Right ventricle myocardium superior (tissue), 1 donor: ENCODE measurements around the gene INPP4B. TPM values are rescaled to one million over a fixed set of nuclear protein-coding genes. Genes with fewer than 3 reads are reported as not detected.
A peak's percentile ranks its signal among the peaks of the same experiment; 100 is the strongest.

Experiments used
- ATAC-seq: fragments of 200-7000 bp; cut with Tn5 transposase; one replicate; pipeline ENCODE4 v1.9.1; 2020; ENCODE audit warnings: mild to moderate bottlenecking; ENCODE audit not compliant: poor library complexity
- DNase-seq: peaks from one replicate; pipeline ENCODE4 v3.0.0-alpha.2; 2020
- intact Hi-C: fragments of 100-400 bp; cut with DNase I; formaldehyde crosslinking; loops from one replicate; pipeline ENCODE4 v1.11.2; 2022
- total RNA-seq: library from RNA; stranded (reverse); fragmentation: NEBNext Ultra II Directional; extraction: Animal tissue kit (Norgen Biotek cat#: 25700); gene quantifications from one replicate; pipeline ENCODE4 v1.2.1, GENCODE V29; 2021
- donor health status: DM: no; HTN: yes; CAD: no; lungs with severe emphysema.

INPP4B gene
- total RNA-seq, 1 donor from 2014 or later = 10.7 TPM

DNA sequence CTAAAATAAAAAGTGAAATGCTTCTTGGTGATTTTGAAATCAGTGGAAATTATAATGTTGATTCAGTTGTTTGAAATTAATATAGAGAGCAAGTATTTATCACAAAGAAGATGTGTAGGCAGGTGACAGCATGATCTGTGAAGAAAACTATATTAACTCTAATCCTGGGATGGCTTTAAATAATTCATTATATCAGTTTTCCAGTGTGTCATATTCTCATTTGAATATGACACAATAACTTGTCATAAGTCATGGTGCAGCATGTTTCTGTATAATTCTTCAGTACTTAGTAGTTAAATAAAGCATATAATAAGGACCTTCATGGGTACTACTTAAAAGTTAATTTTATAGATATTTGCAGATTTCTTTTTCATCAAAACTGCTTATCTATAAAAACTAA lies 573.6 kb downstream of the INPP4B start:
- ATAC-seq (no peak), DNase-seq (no peak)
- intact Hi-C loops = no loop called here

DNA sequence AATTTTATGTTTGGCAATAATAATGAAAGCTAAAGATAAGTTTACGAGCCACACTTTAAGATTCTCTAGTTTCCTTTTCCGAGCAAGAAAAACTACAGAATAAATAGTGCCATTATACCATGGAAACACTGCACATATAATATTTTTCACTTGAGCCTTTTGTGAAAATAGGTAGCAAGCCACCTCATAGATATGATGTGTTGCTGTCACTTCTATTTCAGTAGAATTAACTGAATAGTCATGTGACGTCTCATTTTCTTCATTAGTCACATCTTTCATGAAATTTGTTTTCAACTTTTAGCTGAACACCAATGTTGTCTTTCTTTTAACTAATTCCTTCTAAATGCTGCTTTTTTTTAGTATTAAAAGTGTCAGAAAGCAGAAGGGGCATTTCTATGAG lies 574.3 kb downstream of the INPP4B start:
- intact Hi-C loops = no loop called here
- ATAC-seq = no peak

DNA sequence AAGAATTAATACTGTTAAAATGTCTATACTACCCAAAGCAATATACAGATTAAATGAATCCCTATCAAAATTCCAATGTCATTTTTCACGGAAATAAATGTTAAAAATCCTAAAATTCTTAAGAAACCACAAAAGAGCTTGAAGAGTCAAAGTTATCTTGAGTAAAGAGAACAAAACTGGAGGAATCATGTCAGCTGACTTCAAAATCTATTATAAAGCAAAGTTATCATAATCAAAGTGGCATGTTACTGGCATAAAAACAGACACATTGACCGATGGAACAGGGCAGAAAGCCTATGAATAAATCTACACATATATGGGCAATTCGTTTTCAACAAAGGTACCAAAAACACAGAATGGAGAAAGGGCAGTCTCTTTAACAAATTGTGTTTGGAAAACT lies 579.0 kb downstream of the INPP4B start:
- DNase-seq (no peak), ATAC-seq (no peak)
- intact Hi-C loops = no loop called here

More for the DNA sequence above, 574.3 kb downstream of the INPP4B start:
- DNase-seq = no peak

DNA sequence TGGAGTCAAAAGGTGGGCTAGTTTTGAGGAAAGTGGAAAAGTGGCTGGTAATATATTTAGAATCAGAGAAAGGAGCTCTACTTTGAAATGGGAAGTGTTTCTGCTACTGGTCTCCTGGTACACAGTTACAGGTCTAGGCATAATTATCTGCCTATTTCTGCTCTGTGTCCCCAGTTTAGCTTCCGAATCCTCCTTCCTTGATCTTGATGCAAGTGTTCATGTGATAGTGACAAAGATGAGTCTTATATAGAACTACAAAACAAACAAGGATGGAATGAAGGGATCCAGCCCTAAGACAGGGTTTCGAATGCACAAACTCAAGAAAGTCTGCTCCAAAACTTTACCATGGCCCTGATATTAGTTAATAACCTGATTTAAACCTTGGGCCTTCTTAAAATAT lies 580.2 kb downstream of the INPP4B start:
- DNase-seq (no peak), ATAC-seq (peak; percentile 30)
- intact Hi-C loops = no loop called here

DNA sequence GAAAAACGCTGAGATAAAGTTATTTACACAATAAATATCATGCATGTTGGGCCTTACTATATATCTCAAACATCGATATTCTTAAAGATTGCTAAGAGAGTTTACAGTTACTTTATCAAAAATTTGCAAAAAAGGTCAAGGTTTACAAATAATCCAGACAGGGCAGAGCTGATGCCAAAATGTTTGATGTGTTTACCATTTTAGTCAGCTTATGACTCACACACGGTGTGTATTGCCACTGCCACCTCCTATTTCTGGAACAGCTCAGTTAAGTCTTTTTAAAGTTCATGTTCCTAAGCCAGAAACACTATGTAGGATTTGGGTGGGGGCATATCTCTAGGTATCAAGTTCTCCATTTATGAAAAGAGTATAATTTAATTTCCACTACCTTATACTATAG lies 580.6 kb downstream of the INPP4B start:
- DNase-seq = no peak
- peak; percentile 87 for ATAC-seq
- intact Hi-C loops = no loop called here

DNA sequence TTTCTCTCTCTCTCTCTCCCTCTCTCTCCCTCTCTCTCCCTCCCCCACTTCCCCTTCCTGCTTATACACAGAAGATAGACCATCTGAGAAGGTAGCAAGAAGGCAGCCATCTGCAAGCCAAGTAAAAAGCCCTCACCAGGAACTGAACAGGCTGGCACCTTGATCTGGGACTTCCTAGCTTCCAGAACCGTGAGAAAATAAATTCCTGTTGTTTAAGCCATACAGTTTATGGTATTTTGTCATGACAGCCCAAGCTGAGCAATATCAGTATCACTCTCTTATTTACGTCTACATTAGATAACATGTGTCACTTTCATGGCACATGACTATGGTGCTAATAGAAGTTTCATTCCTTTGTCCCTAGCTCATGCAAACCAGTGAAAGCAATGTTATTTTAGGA lies 581.1 kb downstream of the INPP4B start:
- intact Hi-C loops = no loop called here
- DNase-seq (no peak), ATAC-seq (peak; percentile 84)

DNA sequence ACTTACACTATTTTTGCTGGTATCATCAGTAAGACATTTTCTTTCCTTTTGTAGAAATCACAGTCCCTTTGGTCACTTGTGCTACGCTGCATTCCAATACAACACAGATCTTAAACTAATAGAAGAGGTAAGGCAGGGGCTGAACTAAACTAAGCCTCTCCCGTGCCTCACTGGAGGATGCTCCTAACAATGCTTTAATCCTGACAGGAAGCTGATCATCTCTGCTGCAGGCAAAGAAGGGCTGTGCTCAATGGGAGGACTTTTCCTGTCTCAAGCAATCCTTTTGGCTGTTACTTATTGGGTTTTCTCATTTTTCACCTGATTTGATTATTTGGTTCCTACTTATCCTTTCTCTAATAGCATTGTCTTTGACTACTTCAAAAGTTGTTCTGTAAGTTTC lies 583.1 kb downstream of the INPP4B start:
- ATAC-seq = no peak

DNA sequence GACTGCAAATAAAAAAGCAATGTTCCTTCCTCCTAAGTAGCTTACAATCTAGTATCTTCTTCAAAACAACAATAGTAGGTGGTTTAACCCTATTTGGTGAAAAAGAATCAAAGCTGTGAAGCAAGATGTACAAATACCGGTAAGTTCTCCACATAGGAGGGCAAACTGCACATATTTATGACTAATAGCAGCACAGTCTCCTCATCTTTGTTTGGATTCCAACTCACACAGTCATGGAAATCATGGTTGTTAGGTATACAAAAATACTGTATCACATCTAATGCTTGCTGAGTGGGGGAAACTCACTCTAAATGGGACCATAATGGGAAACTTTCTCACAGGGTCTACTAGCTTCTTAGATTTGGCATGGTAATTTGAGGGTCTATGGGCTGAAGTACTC lies 597.2 kb downstream of the INPP4B start:
- no peak for ATAC-seq
- intact Hi-C loops = no loop called here

More for the DNA sequence above, 583.1 kb downstream of the INPP4B start:
- intact Hi-C loops = no loop called here
- DNase-seq = no peak

DNA sequence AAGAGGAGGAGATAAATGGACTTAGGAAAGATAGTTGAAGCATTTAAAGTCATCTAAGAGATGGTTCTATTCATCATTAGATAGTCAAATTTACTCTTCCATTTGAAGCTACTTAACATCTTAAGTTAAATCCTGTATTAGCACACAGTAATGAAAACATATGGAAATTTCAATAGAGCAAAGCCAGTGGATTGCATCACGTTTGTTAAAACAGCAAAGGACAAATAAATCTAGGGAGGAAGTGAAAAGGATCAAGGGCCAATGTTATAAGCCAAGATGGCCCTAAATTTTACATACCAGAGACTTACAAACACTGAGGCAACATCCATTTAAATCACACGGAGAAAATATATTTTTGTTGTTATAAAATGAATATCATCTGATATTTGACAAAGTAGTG lies 602.8 kb downstream of the INPP4B start:
- DNase-seq (no peak), ATAC-seq (no peak)
- intact Hi-C loops = no loop called here

More for the DNA sequence above, 597.2 kb downstream of the INPP4B start:
- no peak for DNase-seq

DNA sequence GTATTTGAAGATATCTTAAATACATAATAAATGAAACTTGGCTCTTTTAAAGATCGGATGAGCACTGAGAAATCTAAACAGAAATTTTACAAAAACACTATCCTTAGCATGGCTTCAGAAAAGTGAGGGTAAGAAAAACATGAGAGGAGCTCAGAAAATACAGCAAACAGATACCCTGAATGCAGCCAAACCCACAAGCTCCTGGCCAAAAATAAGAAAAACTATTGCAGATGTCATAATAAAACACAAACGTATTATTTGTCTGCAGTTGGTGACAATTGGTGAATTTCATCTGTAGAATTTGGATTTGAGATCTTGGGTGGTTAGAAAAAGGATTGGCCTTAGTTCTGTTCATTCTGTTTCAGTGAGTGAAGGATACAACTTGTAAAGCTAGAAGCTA lies 603.9 kb downstream of the INPP4B start:
- ATAC-seq = no peak
- intact Hi-C loops = no loop called here
- DNase-seq = no peak

DNA sequence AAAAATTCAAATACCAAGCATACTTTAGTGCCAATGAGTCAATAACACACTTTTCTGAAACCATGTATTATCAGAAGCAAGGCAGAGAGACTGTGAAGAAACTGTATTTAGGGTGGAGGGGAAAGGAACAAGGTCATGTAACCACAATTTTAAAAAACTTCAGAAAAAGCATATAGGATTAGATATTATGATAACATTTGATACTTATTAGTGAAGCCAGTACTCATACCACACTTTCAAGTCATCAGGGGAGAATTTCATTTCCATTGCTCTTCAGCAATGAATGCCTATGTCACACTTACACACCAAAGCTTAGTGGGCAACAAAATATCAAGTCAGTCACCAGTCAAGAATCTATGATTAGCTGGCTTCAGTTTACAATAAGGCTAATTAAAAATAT lies 607.5 kb downstream of the INPP4B start:
- intact Hi-C loops = no loop called here
- ATAC-seq (no peak), DNase-seq (no peak)

DNA sequence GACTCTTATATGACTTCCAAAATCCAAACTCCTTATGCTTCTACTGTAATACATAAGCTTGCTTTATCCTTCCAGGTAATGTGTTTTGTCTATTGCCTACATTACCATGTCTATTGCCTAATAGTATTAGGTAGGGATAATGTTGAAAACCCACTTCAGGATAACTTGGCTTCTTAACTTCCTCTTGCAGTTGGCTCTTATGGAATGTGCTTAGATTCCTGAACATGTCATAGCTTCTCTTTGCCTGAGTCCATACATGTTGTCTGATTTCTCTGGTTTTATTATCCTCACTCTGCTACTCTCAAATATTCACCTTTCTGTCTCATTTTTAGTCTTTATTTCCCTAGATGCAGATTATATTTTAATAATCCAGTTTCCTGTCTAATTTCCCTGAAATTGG lies 609.8 kb downstream of the INPP4B start:
- intact Hi-C loops = no loop called here
- no peak for ATAC-seq
- no peak for DNase-seq

DNA sequence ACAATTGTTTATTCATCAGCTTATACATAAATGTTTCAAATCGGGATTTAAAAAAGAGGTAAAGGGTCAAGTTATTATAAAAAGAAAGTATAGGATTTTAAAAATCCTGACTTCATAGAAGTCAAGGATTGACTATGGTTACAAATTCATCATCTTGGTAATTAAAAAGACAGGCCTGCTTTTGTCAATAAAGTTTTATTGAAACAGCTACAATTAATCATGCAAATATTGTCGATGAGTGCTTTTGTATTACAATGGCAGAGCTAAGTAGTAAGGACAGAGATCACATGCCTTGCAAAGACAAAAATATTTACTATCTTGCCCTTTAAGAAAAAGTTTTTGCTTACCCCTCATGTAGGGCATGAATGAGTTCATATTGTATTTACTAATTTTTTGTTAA lies 614.3 kb downstream of the INPP4B start:
- no peak for ATAC-seq
- intact Hi-C loops = no loop called here

DNA sequence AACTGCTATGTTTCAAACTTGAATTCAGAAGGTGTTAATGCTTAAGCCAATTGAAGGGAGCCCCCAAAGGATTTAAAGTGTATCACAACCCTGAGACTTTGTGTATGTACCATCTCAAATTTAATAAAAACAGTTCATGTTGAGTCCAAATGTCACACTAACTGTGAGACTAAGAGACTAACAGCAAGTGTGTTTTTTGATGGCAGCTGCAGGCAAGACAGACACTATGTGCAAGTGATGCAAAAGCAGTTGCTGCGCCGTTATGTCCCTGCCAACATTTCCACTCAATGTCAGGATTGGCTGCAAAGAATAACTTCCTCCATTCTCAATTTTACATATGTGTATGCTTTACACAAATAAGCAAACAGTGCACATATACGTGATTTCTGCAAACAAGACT lies 615.1 kb downstream of the INPP4B start:
- intact Hi-C loops = no loop called here
- DNase-seq (no peak), ATAC-seq (no peak)

More for the DNA sequence above, 614.3 kb downstream of the INPP4B start:
- no peak for DNase-seq

DNA sequence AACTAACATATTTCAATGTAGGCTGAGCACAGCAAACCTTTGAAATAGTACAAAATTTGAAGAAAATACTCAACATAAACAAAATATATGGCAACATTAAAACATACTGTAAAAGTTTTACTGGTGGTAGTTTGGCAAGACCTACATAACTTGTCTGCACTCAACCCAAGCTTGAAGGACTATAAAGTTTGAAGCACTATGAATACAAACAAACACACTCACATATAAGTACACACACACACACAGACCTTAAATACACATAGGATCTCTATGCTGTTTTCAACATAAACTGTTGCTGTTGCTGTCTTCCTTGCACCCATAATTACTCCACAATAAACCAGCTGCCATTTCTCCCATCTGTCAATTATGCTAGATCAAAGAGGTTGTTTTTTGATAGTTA lies 620.1 kb downstream of the INPP4B start:
- DNase-seq = no peak
- no peak for ATAC-seq
- intact Hi-C loops = no loop called here

DNA sequence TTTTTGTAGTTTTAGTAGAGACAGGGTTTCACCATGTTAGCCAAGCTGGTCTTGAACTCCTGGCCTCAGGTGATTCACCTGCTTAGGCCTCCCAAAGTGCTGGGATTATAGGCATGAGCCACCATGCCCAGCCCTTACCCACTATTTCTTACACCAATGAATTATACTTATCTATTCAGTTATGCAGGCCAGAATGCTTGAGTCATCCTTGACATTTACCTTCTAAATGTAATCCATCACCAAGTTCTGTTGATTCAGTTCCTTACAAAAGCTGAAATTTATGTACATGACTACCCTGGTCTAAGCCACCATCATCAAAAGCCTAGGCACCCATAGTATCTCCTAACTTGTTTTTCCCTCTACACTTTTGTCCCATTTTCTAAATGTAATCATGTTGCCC lies 624.0 kb downstream of the INPP4B start:
- intact Hi-C loops = no loop called here
- ATAC-seq (no peak), DNase-seq (no peak)

DNA sequence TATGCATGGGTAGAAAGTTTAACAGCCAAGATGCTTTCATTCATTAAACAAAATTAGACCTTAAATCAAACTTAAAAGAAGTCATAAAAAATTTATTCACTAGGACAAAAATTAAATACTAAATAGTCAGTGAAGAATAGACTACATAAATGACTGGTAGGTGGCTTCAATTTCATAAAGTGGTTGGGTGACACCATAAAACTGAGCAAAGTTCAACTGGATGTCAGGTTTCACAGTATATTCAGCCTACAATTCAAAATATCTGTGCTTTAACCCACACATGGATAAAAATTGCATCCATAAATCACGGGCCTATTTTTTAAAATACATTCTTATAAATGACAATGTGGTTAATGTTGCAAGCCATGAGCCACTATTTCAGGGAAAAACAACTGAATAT lies 627.4 kb downstream of the INPP4B start:
- ATAC-seq (no peak), DNase-seq (no peak)
- intact Hi-C loops = no loop called here

DNA sequence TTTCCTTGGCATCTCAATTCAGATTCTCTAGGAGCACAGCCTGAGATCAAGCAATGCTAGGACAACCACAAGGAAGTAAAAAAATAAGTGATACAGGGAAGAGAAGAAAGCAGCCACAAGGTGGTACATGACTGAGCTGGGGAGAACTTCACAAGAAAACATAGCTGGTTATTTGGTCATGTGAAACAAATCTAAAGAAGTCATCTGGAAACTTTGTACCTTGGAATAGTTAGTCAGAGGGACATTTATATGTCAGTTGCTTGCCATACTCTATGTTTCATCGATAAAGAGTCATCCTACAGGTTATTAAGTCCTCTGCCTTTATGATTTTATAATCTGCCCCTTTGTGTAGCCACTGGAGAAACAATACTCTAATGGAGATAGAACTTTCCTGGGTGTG lies 634.7 kb downstream of the INPP4B start:
- intact Hi-C loops = no loop called here
- ATAC-seq (no peak), DNase-seq (no peak)

DNA sequence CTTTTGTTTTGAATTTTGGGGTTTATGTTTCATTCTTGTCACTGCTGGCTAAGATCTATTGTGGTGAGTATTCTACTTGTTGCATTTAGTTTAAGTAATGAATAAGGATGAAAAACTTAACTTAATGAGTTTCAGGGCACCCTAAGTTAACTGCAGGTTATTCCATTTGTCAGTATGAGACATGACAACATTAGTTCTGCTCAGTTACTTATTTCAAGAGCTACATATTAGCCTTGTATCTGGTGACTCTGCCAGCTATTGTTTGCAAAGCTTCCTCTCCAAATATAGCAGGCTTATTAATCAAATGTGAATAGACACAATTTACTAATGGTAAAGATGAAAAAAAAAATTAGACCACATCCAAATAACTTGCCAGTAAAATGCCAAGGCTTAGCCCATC lies 642.6 kb downstream of the INPP4B start:
- no peak for ATAC-seq
- intact Hi-C loops = no loop called here
- no peak for DNase-seq

DNA sequence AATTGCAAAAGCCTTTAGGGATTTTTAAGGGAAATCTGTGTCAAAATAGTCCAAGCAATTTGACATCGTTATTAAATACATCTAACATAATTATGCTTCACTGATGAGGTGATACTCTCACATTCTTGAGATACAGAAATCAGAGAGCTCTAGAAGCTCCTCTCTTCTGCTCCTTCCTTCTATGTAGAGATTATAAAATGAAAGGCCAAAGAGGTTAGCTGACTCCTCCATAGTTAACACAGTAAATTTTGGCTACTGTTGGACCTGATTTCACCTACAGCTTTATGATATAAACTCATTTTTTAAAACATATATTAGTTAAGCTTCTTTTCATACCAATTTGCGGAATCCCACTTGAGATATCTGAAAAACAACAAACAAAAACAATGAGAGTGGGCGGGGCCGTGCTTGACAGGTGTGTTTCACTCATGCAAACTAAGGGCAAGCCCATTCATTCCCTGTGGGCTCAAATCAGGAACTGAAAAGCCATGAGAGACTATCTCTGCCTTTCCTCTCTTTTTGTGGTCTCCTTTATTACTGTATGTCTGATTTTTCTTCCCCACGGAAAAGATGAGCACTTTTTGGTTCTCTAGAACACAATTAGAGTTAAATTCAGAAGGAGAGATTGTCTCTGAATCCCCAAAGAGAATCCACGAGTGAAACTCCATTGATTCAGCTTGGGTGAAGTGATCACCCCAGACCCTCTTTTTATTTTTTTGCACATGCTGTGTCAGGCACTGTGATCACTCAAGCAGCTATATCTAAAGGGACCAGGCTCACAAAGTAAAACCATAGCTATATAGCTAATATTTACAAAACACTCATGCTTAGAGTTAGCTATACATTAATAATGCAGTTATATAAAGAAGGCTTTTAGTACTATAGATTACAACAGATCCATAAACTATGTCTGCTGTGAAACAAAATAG lies 643.4 kb downstream of the INPP4B start:
- ATAC-seq = no peak
- intact Hi-C loops = no loop called here

DNA sequence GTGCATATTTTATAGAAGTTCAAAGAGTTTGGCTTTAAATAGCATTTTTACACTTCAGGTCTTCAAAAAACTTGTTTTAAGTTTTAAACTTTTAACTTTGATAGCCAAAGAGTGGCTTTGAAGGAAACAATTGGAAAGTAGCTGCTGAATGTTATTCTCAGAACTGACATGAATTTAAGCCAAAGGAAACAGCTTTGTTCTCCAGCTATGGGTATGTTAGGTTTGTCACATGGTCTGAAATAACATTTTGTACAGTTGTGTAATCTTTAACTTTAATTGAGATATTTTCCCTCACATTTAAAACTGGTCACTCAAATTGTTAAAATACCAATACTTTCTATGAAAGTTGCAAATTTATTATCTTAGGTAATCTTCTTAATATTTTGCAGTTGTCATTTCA lies 645.1 kb downstream of the INPP4B start:
- DNase-seq (no peak), ATAC-seq (no peak)
- intact Hi-C loops = no loop called here

More for the DNA sequence above, 643.4 kb downstream of the INPP4B start:
- DNase-seq = peak; percentile 20
